ENCODE results near the gene E2F4. TPM values are rescaled to one million over a fixed set of nuclear protein-coding genes. Genes with fewer than 3 reads are reported as not detected.
A peak's percentile ranks its signal among the peaks of the same experiment; 100 is the strongest.

Gene E2F4
- total and polyA plus RNA-seq, 2 of the 13 experiments (the other 11 are each of a cell fraction or from before 2014, with no cell fraction given) = 84.8 to 91.2 TPM

DNA sequence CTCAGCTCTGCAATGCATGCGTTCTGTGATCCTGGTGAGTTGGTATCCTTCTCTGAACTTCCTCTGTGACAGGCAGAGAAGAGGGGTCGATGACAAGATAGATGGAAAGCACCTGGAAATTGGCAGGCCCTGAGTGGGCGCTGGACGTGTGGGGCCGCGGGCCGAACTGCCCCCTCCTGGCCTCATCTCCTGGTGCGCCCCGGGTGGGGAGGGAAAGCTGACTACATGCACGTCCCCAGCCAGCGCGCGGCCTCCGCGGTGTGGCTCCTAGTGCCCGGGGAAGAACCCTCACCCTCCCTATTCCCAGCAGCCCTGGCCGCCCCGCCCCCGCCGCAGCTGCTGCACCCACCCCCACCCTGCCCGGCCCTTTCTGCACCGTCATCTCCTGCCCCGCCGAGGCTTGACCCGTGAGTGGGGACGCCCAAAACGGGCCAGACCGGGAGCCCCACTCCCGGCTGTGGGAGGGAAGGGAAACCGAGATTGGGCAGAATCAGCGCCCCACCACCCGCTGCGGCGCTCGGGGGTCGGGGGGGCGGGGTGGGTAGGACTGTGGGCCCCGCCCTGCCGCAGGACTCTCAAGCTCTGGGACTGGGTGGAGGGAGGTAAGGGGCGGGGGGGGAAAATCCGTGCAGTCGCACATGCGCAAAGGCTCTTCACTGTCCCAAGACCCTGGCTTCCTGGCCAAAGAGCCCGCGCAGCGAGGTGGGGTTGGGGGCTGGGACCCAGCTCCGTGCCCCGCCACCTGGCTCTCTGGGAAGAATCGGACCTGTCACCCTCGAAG, 21.6 kb upstream of the E2F4 start, which contains the start of gene NOL3 (continued):
- TF ChIP-seq, protein P1, sequence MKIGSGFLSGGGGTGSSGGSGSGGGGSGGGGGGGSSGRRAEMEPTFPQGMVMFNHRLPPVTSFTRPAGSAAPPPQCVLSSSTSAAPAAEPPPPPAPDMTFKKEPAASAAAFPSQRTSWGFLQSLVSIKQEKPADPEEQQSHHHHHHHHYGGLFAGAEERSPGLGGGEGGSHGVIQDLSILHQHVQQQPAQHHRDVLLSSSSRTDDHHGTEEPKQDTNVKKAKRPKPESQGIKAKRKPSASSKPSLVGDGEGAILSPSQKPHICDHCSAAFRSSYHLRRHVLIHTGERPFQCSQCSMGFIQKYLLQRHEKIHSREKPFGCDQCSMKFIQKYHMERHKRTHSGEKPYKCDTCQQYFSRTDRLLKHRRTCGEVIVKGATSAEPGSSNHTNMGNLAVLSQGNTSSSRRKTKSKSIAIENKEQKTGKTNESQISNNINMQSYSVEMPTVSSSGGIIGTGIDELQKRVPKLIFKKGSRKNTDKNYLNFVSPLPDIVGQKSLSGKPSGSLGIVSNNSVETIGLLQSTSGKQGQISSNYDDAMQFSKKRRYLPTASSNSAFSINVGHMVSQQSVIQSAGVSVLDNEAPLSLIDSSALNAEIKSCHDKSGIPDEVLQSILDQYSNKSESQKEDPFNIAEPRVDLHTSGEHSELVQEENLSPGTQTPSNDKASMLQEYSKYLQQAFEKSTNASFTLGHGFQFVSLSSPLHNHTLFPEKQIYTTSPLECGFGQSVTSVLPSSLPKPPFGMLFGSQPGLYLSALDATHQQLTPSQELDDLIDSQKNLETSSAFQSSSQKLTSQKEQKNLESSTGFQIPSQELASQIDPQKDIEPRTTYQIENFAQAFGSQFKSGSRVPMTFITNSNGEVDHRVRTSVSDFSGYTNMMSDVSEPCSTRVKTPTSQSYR (CRISPR knock-in tag; IDR thresholded peaks at IDR 0.05; ENCODE audit: borderline replicate concordance) = peak; percentile 81; the same call in 1 of the 2 replicates
- TF ChIP-seq CCDC6 (CRISPR knock-in tag; IDR thresholded peaks at IDR 0.05) (no peak), TAF15 (IDR thresholded peaks at IDR 0.05; ENCODE audit: low read depth, low read length, poor library complexity, severe bottlenecking) (no peak), KMT2B (CRISPR knock-in tag; IDR thresholded peaks at IDR 0.05) (peak; percentile 59; the same call in 1 of the 2 replicates), ZNF503 (CRISPR knock-in tag; IDR thresholded peaks at IDR 0.05) (no peak), ZNF496 (CRISPR knock-in tag; IDR thresholded peaks at IDR 0.05; ENCODE audit: insufficient replicate concordance) (no peak), CENPX (CRISPR knock-in tag; IDR thresholded peaks at IDR 0.05) (no peak), AGO2 (optimal IDR thresholded peaks at IDR 0.05; ENCODE audit: low read depth, low read length) (peak; percentile 20), RCOR2 (CRISPR knock-in tag; IDR thresholded peaks at IDR 0.05) (0 out of 2 replicates have a peak, but pooled peaks have one; percentile 9), DNMT3B (CRISPR knock-in tag; conservative IDR thresholded peaks at IDR 0.05) (peak; percentile 62; the same call in 1 of the 2 replicates), HCFC1 (IDR thresholded peaks at IDR 0.05; ENCODE audit: low read depth, low read length) (no peak), DZIP1 (CRISPR knock-in tag; IDR thresholded peaks at IDR 0.05) (no peak), CEBPG (CRISPR knock-in tag; IDR thresholded peaks at IDR 0.05) (peak; percentile 21; the same call in 1 of the 2 replicates), ZFP1 (CRISPR knock-in tag; IDR thresholded peaks at IDR 0.05) (no peak)
- TF ChIP-seq, protein P2, sequence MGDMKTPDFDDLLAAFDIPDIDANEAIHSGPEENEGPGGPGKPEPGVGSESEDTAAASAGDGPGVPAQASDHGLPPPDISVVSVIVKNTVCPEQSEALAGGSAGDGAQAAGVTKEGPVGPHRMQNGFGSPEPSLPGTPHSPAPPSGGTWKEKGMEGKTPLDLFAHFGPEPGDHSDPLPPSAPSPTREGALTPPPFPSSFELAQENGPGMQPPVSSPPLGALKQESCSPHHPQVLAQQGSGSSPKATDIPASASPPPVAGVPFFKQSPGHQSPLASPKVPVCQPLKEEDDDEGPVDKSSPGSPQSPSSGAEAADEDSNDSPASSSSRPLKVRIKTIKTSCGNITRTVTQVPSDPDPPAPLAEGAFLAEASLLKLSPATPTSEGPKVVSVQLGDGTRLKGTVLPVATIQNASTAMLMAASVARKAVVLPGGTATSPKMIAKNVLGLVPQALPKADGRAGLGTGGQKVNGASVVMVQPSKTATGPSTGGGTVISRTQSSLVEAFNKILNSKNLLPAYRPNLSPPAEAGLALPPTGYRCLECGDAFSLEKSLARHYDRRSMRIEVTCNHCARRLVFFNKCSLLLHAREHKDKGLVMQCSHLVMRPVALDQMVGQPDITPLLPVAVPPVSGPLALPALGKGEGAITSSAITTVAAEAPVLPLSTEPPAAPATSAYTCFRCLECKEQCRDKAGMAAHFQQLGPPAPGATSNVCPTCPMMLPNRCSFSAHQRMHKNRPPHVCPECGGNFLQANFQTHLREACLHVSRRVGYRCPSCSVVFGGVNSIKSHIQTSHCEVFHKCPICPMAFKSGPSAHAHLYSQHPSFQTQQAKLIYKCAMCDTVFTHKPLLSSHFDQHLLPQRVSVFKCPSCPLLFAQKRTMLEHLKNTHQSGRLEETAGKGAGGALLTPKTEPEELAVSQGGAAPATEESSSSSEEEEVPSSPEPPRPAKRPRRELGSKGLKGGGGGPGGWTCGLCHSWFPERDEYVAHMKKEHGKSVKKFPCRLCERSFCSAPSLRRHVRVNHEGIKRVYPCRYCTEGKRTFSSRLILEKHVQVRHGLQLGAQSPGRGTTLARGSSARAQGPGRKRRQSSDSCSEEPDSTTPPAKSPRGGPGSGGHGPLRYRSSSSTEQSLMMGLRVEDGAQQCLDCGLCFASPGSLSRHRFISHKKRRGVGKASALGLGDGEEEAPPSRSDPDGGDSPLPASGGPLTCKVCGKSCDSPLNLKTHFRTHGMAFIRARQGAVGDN (CRISPR knock-in tag; IDR thresholded peaks at IDR 0.05) = peak; percentile 93
